Measurements from ENCODE around the gene MYOD1.

The MYOD1 gene

DNA sequence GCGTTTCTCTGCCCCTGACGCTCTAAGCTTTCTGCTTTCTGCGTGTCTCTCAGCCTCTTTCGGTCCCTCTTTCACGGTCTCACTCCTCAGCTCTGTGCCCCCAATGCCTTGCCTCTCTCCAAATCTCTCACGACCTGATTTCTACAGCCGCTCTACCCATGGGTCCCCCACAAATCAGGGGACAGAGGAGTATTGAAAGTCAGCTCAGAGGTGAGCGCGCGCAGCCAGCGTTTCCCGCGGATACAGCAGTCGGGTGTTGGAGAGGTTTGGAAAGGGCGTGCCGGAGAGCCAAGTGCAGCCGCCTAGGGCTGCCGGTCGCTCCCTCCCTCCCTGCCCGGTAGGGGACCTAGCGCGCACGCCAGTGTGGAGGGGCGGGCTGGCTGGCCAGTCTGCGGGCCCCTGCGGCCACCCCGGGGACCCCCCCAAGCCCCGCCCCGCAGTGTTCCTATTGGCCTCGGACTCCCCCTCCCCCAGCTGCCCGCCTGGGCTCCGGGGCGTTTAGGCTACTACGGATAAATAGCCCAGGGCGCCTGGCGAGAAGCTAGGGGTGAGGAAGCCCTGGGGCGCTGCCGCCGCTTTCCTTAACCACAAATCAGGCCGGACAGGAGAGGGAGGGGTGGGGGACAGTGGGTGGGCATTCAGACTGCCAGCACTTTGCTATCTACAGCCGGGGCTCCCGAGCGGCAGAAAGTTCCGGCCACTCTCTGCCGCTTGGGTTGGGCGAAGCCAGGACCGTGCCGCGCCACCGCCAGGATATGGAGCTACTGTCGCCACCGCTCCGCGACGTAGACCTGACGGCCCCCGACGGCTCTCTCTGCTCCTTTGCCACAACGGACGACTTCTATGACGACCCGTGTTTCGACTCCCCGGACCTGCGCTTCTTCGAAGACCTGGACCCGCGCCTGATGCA lies at the start of gene MYOD1:
MYOD1 (plus strand) TSS at position 544 of the 910 bp plus-strand sequence; CDS start at position 756, 212 bp downstream.
- no peak for TF ChIP-seq GATA3 (IDR thresholded peaks at IDR 0.05; ENCODE audit: low read depth, low read length)
- no peak for TF ChIP-seq GATA2 (IDR thresholded peaks at IDR 0.05; ENCODE audit: low read depth, low read length)

GRCh38 chr11:17672469-17672868 lies 46.9 kb upstream of the MYOD1 start:
- no peak for TF ChIP-seq GATA3 (IDR thresholded peaks at IDR 0.05; ENCODE audit: low read depth, low read length)
- no peak for TF ChIP-seq GATA2 (IDR thresholded peaks at IDR 0.05; ENCODE audit: low read depth, low read length)

DNA sequence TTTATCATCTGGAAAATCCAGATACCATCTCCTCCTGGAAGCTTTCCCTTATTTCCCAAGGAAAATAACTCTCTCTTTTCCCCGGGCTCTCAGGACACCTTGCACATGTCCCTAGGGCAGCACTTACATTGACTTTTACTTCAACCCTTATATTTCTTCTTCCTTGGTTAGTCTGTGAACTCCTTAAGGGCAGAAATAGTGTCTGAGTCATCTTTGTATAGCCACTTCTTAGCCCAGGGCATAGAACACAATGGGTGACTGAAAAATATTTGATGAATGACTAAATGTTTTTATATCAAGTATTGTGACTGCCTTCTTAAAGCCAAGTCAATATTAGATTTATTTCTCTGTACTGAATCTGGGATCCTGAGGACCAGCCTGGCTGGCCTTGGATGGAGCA lies 45.4 kb upstream of the MYOD1 start:
- TF ChIP-seq GATA3 (IDR thresholded peaks at IDR 0.05; ENCODE audit: low read depth, low read length) = no peak
- no peak for TF ChIP-seq GATA2 (IDR thresholded peaks at IDR 0.05; ENCODE audit: low read depth, low read length)

DNA sequence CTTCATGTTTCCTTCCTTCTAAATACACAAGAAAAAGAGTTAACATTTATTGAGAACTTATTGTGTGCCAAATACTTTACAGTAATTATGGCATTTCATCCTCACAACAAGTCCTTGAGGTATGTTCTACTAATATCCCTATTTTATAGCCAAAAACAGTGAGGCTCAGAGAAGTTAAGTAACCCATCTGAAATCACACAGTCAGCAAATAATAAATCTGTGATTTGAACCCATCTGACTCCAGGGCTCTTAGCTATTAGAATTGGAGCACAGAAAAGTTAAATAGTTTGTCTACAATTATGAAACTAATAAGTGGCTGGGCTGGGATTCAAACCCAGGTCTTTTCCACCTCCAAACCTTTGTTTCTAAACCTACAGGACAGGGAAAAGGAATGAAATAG lies 36.5 kb upstream of the MYOD1 start:
- TF ChIP-seq GATA2 (IDR thresholded peaks at IDR 0.05; ENCODE audit: low read depth, low read length) (no peak), GATA3 (IDR thresholded peaks at IDR 0.05; ENCODE audit: low read depth, low read length) (no peak)

DNA sequence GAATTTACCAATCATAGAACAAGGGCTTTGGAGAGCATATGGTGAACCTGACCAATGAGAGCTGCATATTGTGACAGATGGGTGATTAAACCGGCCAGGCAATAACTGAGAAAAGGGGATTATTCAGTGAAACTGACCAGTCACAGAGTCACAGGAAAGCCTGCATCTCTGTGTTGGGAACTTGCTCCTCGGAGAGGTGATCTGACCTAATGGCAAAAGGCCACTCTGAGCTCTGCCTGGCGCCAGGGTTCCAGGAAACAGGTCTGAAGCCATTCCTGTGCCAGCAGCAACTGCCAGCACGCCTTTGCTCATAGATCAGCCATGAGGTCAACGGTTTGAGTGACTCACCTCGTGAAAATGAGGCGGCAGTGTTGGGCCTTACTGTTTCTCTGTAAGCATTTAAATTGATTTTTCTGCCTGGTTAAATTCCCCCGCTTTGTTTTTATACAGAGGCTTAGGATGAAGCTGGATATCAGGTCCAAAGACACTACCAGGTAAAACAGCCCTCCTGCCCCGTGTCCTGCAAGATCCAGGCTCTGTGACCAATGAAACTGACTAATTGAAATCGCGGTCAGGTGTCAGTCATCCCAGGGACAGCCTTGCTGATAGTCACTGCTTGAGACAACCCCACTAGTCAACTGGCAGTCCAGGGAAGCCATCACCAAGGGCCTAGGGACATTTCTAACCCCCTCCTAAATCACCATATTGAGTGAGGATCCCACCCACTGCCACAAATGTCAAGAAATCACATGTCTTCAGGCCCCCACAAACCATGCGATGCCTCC lies 35.8 kb upstream of the MYOD1 start:
- no peak for TF ChIP-seq GATA3 (IDR thresholded peaks at IDR 0.05; ENCODE audit: low read depth, low read length)
- no peak for TF ChIP-seq GATA2 (IDR thresholded peaks at IDR 0.05; ENCODE audit: low read depth, low read length)

DNA sequence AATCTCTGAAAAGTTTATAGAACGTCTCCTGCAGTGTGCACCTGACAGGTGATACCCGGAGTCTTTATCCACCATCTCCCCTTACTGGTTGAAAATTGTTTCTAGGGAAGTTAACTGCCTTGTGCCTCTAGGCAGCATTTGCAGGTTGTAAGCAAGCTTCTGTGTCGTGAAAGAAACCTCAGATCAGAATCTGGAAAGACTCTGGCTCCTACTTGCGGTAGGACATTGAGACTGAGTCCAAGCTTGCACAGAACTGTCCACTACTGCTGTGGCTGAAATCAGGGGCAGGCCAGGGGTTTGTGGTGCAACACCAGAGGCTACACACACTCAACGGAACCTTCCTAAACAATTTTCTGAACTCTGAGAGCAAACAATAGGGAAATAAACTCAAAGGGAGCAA lies 34.8 kb upstream of the MYOD1 start:
- TF ChIP-seq GATA3 (IDR thresholded peaks at IDR 0.05; ENCODE audit: low read depth, low read length) (no peak), GATA2 (IDR thresholded peaks at IDR 0.05; ENCODE audit: low read depth, low read length) (no peak)

DNA sequence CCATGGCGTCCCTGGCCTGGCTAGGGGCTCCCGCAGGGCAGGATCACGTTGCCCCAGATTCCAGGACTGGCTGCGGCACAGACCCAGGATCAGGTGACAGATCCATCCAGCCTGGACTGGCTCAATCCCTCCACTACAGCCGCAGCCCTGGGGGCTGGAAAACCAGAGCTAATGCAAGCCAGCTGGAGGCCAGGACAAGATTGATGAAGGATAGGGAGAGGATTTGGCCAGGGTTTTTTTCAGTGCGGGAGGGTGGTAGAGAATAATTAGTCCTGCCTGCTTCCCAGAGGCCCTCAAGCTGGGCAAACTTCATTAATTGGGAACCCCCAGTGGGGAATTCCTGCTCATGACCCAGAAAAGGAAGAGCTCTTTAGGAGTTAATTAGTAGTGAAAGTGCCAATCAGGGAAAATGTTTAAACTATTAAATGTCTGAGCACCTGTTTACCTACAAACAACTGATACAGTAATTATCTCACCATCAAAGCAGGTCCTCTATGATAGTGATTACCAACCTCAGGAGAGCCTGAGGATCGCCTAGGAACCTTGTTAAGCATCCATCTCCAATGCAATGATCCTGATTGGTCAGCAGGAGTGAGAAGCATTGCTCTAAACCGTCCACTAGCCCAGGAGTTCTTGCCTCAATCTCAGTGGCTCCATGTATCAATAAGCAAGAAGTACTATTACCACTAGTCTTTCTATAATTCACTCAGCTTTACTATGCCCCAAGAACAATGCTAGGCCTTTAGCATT lies 33.0 kb upstream of the MYOD1 start:
- TF ChIP-seq GATA2 (IDR thresholded peaks at IDR 0.05; ENCODE audit: low read depth, low read length) = peak; percentile 92
- peak; percentile 64 for TF ChIP-seq GATA3 (IDR thresholded peaks at IDR 0.05; ENCODE audit: low read depth, low read length)

GRCh38 chr11:17687946-17688670 lies 31.3 kb upstream of the MYOD1 start:
- no peak for TF ChIP-seq GATA2 (IDR thresholded peaks at IDR 0.05; ENCODE audit: low read depth, low read length)
- TF ChIP-seq GATA3 (IDR thresholded peaks at IDR 0.05; ENCODE audit: low read depth, low read length) = no peak

DNA sequence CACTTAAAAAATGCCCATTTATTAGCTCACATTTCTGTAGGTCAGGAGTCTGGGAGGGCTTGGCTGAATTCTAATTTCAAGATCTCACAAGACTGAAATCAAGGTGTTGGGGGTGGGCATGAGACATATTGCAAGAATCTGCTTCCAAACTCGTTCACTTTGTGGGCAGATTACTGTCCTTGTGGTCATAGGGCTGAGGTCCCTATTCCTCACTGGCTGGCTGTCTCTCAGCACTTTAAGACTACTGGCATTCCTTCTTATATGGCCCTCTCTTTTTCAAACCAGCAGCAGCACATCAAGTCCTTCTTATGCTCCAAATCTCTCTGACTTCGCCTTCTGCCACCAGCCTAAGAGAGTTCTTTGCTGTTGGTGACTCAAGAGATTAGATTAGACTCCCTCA lies 27.8 kb upstream of the MYOD1 start:
- no peak for TF ChIP-seq GATA2 (IDR thresholded peaks at IDR 0.05; ENCODE audit: low read depth, low read length)
- TF ChIP-seq GATA3 (IDR thresholded peaks at IDR 0.05; ENCODE audit: low read depth, low read length) = no peak

DNA sequence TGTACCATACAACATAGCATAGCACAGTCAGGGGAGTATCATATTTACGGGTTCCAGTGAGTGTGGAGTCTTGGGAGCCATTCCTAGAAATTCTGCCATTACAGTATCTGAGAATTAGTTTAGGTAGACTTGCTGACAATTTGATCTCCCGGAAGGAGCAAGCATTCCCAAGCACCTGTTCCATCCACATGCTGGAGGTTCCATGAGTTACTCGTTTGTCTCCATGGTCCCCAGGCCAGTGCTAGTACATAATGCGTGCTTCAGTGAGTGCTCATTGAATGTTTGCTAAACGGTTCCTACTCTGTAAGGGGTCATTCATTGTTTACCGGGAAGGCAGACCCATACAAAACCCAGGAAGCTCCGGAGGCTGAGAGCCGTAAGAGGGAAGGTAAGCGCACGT lies 27.4 kb upstream of the MYOD1 start:
- TF ChIP-seq GATA2 (IDR thresholded peaks at IDR 0.05; ENCODE audit: low read depth, low read length) = no peak
- TF ChIP-seq GATA3 (IDR thresholded peaks at IDR 0.05; ENCODE audit: low read depth, low read length) = no peak

- TF ChIP-seq GATA2 (IDR thresholded peaks at IDR 0.05; ENCODE audit: low read depth, low read length) (no peak), GATA3 (IDR thresholded peaks at IDR 0.05; ENCODE audit: low read depth, low read length) (no peak)
Measured at GRCh38 chr11:17692931-17693330, 26.4 kb upstream of the MYOD1 start.

GRCh38 chr11:17693531-17693930 lies 25.8 kb upstream of the MYOD1 start:
- TF ChIP-seq GATA3 (IDR thresholded peaks at IDR 0.05; ENCODE audit: low read depth, low read length) (no peak), GATA2 (IDR thresholded peaks at IDR 0.05; ENCODE audit: low read depth, low read length) (no peak)

DNA sequence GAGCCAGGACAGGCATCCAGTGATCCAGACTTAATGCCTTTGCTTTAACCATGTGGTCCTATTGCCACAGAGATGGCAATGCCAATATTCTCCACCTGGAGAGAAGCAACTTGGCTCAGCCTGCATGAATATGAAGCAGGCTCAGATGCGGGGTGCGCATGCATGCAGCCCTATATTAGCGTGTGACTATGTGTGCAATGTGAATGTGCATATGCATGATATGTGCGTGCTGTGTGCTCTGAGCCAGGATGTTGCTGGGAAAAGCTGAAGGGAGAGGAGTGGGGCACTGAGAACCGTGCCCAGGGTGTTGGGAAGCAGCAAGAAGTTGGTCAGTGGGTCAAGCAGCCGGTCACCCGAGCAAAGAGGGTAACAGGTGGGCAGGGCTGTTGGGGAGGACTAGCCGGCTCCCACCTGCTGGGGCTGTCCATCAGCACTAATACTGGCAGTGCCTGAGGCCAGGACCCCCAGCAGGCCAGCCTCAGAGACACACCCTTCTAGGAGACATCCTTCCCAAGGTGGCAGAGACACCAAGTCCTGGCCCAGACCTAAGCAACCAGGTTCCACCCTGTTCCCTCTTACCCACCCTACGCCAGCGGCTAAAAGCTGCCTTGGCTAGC lies 24.8 kb upstream of the MYOD1 start:
- TF ChIP-seq GATA3 (IDR thresholded peaks at IDR 0.05; ENCODE audit: low read depth, low read length) (no peak), GATA2 (IDR thresholded peaks at IDR 0.05; ENCODE audit: low read depth, low read length) (no peak)
